ENCODE results near the gene IL10RB.

Gene IL10RB

GRCh38 chr21:33292724-33293123, 26.6 kb downstream of the IL10RB start:
- H3K4me3 ChIP-seq (ENCODE audit: low read length): no peak overlapping the region
- no peak for TF ChIP-seq ZNF274 (IDR thresholded peaks at IDR 0.05; ENCODE audit: low read depth, low read length)

- H3K4me3 ChIP-seq (ENCODE audit: low read length): no peak overlapping the region
- no peak for TF ChIP-seq ZNF274 (IDR thresholded peaks at IDR 0.05; ENCODE audit: low read depth, low read length)
These were observed 27.0 kb downstream of the IL10RB start for GRCh38 chr21:33293136-33293535.

GRCh38 chr21:33293811-33294216, 27.6 kb downstream of the IL10RB start:
- TF ChIP-seq ZNF274 (IDR thresholded peaks at IDR 0.05; ENCODE audit: low read depth, low read length): no peak
- no peak overlapping the region for H3K4me3 ChIP-seq (ENCODE audit: low read length)

- TF ChIP-seq ZNF274 (IDR thresholded peaks at IDR 0.05; ENCODE audit: low read depth, low read length): no peak
- H3K4me3 ChIP-seq (ENCODE audit: low read length): no peak overlapping the region
These were observed 30.0 kb downstream of the IL10RB start for GRCh38 chr21:33296156-33296555.

- H3K4me3 ChIP-seq (ENCODE audit: low read length): no peak overlapping the region
- no peak for TF ChIP-seq ZNF274 (IDR thresholded peaks at IDR 0.05; ENCODE audit: low read depth, low read length)
These were observed 33.1 kb downstream of the IL10RB start for GRCh38 chr21:33299181-33299752.

GRCh38 chr21:33300701-33301631, 34.8 kb downstream of the IL10RB start:
- no peak overlapping the region; the same call in 1 of the 2 replicates for H3K4me3 ChIP-seq (ENCODE audit: low read length)
- no peak for TF ChIP-seq ZNF274 (IDR thresholded peaks at IDR 0.05; ENCODE audit: low read depth, low read length)

GRCh38 chr21:33301632-33302002, 35.5 kb downstream of the IL10RB start:
- TF ChIP-seq ZNF274 (IDR thresholded peaks at IDR 0.05; ENCODE audit: low read depth, low read length): no peak
- H3K4me3 ChIP-seq (ENCODE audit: low read length): no peak overlapping the region

- H3K4me3 ChIP-seq (ENCODE audit: low read length): no peak overlapping the region
- no peak for TF ChIP-seq ZNF274 (IDR thresholded peaks at IDR 0.05; ENCODE audit: low read depth, low read length)
These were observed 35.9 kb downstream of the IL10RB start for GRCh38 chr21:33302055-33302454.

GRCh38 chr21:33302796-33303195, 36.6 kb downstream of the IL10RB start:
- TF ChIP-seq ZNF274 (IDR thresholded peaks at IDR 0.05; ENCODE audit: low read depth, low read length): no peak
- H3K4me3 ChIP-seq (ENCODE audit: low read length): no peak overlapping the region

GRCh38 chr21:33305344-33305671, 39.1 kb downstream of the IL10RB start:
- no peak for TF ChIP-seq ZNF274 (IDR thresholded peaks at IDR 0.05; ENCODE audit: low read depth, low read length)
- no peak overlapping the region for H3K4me3 ChIP-seq (ENCODE audit: low read length)

GRCh38 chr21:33305938-33306337, 39.8 kb downstream of the IL10RB start:
- no peak overlapping the region for H3K4me3 ChIP-seq (ENCODE audit: low read length)
- TF ChIP-seq ZNF274 (IDR thresholded peaks at IDR 0.05; ENCODE audit: low read depth, low read length): no peak

GRCh38 chr21:33308586-33309490, 42.7 kb downstream of the IL10RB start:
- TF ChIP-seq ZNF274 (IDR thresholded peaks at IDR 0.05; ENCODE audit: low read depth, low read length): no peak
- peak overlapping the region; percentile 42; the same call in 1 of the 2 replicates for H3K4me3 ChIP-seq (ENCODE audit: low read length)

- TF ChIP-seq ZNF274 (IDR thresholded peaks at IDR 0.05; ENCODE audit: low read depth, low read length): no peak
- no peak overlapping the region for H3K4me3 ChIP-seq (ENCODE audit: low read length)
These were observed 43.6 kb downstream of the IL10RB start for GRCh38 chr21:33309778-33310177.

- TF ChIP-seq ZNF274 (IDR thresholded peaks at IDR 0.05; ENCODE audit: low read depth, low read length): no peak
- no peak overlapping the region for H3K4me3 ChIP-seq (ENCODE audit: low read length)
These were observed 46.0 kb downstream of the IL10RB start for GRCh38 chr21:33312121-33312520.
